IPS-NIHi11 (cell line): ENCODE data around the gene MVD.

Experiments
- DNase-seq: peaks from one replicate; pipeline ENCODE4 v3.0.0; 2012; ENCODE audit warnings: mixed read lengths, low spot score

Gene MVD

GRCh38 chr16:88640498-88641247, 22.2 kb downstream of the MVD start:
- no peak for DNase-seq

- no peak for DNase-seq
Observed at GRCh38 chr16:88640039-88640495, 22.8 kb downstream of the MVD start.

GRCh38 chr16:88639231-88640038, 23.5 kb downstream of the MVD start:
- peak; percentile 88 for DNase-seq

- DNase-seq: no peak
Observed at GRCh38 chr16:88638323-88639230, 24.3 kb downstream of the MVD start, which contains the start of gene IL17C. Gene IL17C, plus strand, starts transcription at chr16:88638572. Its CDS starts 70 bp downstream, at chr16:88638642.

- no peak for DNase-seq
Observed at GRCh38 chr16:88636488-88637265, 26.2 kb downstream of the MVD start.

- no peak for DNase-seq
Observed at GRCh38 chr16:88635671-88636319, 27.1 kb downstream of the MVD start.

- no peak for DNase-seq
Observed at GRCh38 chr16:88634994-88635670, 27.8 kb downstream of the MVD start.

- DNase-seq: peak; percentile 90
Observed at GRCh38 chr16:88634141-88634993, 28.5 kb downstream of the MVD start.

GRCh38 chr16:88633684-88634140, 29.2 kb downstream of the MVD start:
- DNase-seq: peak; percentile 82

- DNase-seq: no peak
Observed at GRCh38 chr16:88632587-88632930, 30.3 kb downstream of the MVD start.

- DNase-seq: no peak
Observed at GRCh38 chr16:88631920-88632586, 30.8 kb downstream of the MVD start.

GRCh38 chr16:88631384-88631783, 31.5 kb downstream of the MVD start:
- DNase-seq: no peak

- DNase-seq: no peak
Observed at GRCh38 chr16:88630941-88631340, 31.9 kb downstream of the MVD start.

GRCh38 chr16:88630433-88630832, 32.5 kb downstream of the MVD start:
- DNase-seq: no peak

- DNase-seq: no peak
Observed at GRCh38 chr16:88629835-88630234, 33.1 kb downstream of the MVD start.

- peak; percentile 89 for DNase-seq
Observed at GRCh38 chr16:88628512-88628974, 34.3 kb downstream of the MVD start.

GRCh38 chr16:88627531-88628411, 35.1 kb downstream of the MVD start:
- no peak for DNase-seq
